ENCODE data around the gene SPRR5.

Gene SPRR5

GRCh38 chr1:152968248-152968647 is 21.2 kb downstream of the SPRR5 start:
- H3K9me3 ChIP-seq (ENCODE audit: control insufficient read depth, low read depth, low read length) = peaks cover 2% of the 10 kb centered on the region
- H3K36me3 ChIP-seq (ENCODE audit: control insufficient read depth, low read depth, low read length) = no peaks in the 10 kb centered on the region
- H3K9ac ChIP-seq (ENCODE audit: low read length) = no peak overlapping the region
- H3K4me3 ChIP-seq (ENCODE audit: low read length) = no peak overlapping the region
- H3K27ac ChIP-seq (ENCODE audit: low read length) = no peak overlapping the region
- no peaks in the 10 kb centered on the region for H3K4me1 ChIP-seq (ENCODE audit: control insufficient read depth, low read depth, low read length)
- H3K27me3 ChIP-seq (ENCODE audit: control insufficient read depth, insufficient read depth, low read length) = no peaks in the 10 kb centered on the region

GRCh38 chr1:152969036-152969435 is 22.0 kb downstream of the SPRR5 start:
- Histone ChIP-seq H3K4me3 (ENCODE audit: low read length) (no peak overlapping the region), H3K9ac (ENCODE audit: low read length) (no peak overlapping the region), H3K4me1 (ENCODE audit: control insufficient read depth, low read depth, low read length) (no peaks in the 10 kb centered on the region), H3K9me3 (ENCODE audit: control insufficient read depth, low read depth, low read length) (peaks cover 2% of the 10 kb centered on the region), H3K27me3 (ENCODE audit: control insufficient read depth, insufficient read depth, low read length) (no peaks in the 10 kb centered on the region), H3K36me3 (ENCODE audit: control insufficient read depth, low read depth, low read length) (no peaks in the 10 kb centered on the region), H3K27ac (ENCODE audit: low read length) (no peak overlapping the region)

GRCh38 chr1:152970495-152970894 is 23.5 kb downstream of the SPRR5 start, which contains the start of gene SPRR4:
Gene SPRR4 (plus strand): TSS chr1:152970648. CDS start chr1:152971891, 1,243 bp downstream.
- no peak within 1 kb of the TSS for H3K27ac ChIP-seq (ENCODE audit: low read length)
- no peak within 1 kb of the TSS for H3K4me3 ChIP-seq (ENCODE audit: low read length)
- H3K36me3 ChIP-seq (ENCODE audit: control insufficient read depth, low read depth, low read length) = no peaks in the 10 kb centered on the region
- peaks cover 2% of the 10 kb centered on the region for H3K9me3 ChIP-seq (ENCODE audit: control insufficient read depth, low read depth, low read length)
- H3K4me1 ChIP-seq (ENCODE audit: control insufficient read depth, low read depth, low read length) = no peaks in the 10 kb centered on the region
- no peak within 1 kb of the TSS for H3K9ac ChIP-seq (ENCODE audit: low read length)
- H3K27me3 ChIP-seq (ENCODE audit: control insufficient read depth, insufficient read depth, low read length) = no peaks in the 10 kb centered on the region

GRCh38 chr1:152972196-152972886 is 25.3 kb downstream of the SPRR5 start:
- no peaks in the 10 kb centered on the region for H3K9me3 ChIP-seq (ENCODE audit: control insufficient read depth, low read depth, low read length)
- no peaks in the 10 kb centered on the region for H3K27me3 ChIP-seq (ENCODE audit: control insufficient read depth, insufficient read depth, low read length)
- no peaks in the 10 kb centered on the region for H3K4me1 ChIP-seq (ENCODE audit: control insufficient read depth, low read depth, low read length)
- no peak overlapping the region for H3K27ac ChIP-seq (ENCODE audit: low read length)
- no peak overlapping the region for H3K4me3 ChIP-seq (ENCODE audit: low read length)
- no peaks in the 10 kb centered on the region for H3K36me3 ChIP-seq (ENCODE audit: control insufficient read depth, low read depth, low read length)
- H3K9ac ChIP-seq (ENCODE audit: low read length) = no peak overlapping the region

GRCh38 chr1:152976688-152977087 is 29.7 kb downstream of the SPRR5 start:
- Histone ChIP-seq H3K9me3 (ENCODE audit: control insufficient read depth, low read depth, low read length) (no peaks in the 10 kb centered on the region), H3K4me3 (ENCODE audit: low read length) (no peak overlapping the region), H3K36me3 (ENCODE audit: control insufficient read depth, low read depth, low read length) (no peaks in the 10 kb centered on the region), H3K9ac (ENCODE audit: low read length) (no peak overlapping the region), H3K27ac (ENCODE audit: low read length) (no peak overlapping the region), H3K4me1 (ENCODE audit: control insufficient read depth, low read depth, low read length) (no peaks in the 10 kb centered on the region), H3K27me3 (ENCODE audit: control insufficient read depth, insufficient read depth, low read length) (no peaks in the 10 kb centered on the region)

- H3K27me3 ChIP-seq (ENCODE audit: control insufficient read depth, insufficient read depth, low read length) = no peaks in the 10 kb centered on the region
- H3K27ac ChIP-seq (ENCODE audit: low read length) = no peak overlapping the region
- no peak overlapping the region for H3K9ac ChIP-seq (ENCODE audit: low read length)
- H3K36me3 ChIP-seq (ENCODE audit: control insufficient read depth, low read depth, low read length) = no peaks in the 10 kb centered on the region
- no peaks in the 10 kb centered on the region for H3K4me1 ChIP-seq (ENCODE audit: control insufficient read depth, low read depth, low read length)
- no peak overlapping the region for H3K4me3 ChIP-seq (ENCODE audit: low read length)
- no peaks in the 10 kb centered on the region for H3K9me3 ChIP-seq (ENCODE audit: control insufficient read depth, low read depth, low read length)
These were observed 30.6 kb downstream of the SPRR5 start for GRCh38 chr1:152977614-152978013.

GRCh38 chr1:152980676-152981075 is 33.7 kb downstream of the SPRR5 start:
- Histone ChIP-seq H3K27ac (ENCODE audit: low read length) (no peak overlapping the region), H3K36me3 (ENCODE audit: control insufficient read depth, low read depth, low read length) (no peaks in the 10 kb centered on the region), H3K9me3 (ENCODE audit: control insufficient read depth, low read depth, low read length) (no peaks in the 10 kb centered on the region), H3K4me3 (ENCODE audit: low read length) (no peak overlapping the region), H3K9ac (ENCODE audit: low read length) (no peak overlapping the region), H3K27me3 (ENCODE audit: control insufficient read depth, insufficient read depth, low read length) (no peaks in the 10 kb centered on the region), H3K4me1 (ENCODE audit: control insufficient read depth, low read depth, low read length) (no peaks in the 10 kb centered on the region)

- no peaks in the 10 kb centered on the region for H3K9me3 ChIP-seq (ENCODE audit: control insufficient read depth, low read depth, low read length)
These were observed 34.3 kb downstream of the SPRR5 start for GRCh38 chr1:152981146-152981871.

GRCh38 chr1:152982076-152982475 is 35.1 kb downstream of the SPRR5 start:
- Histone ChIP-seq H3K27ac (ENCODE audit: low read length) (no peak overlapping the region), H3K27me3 (ENCODE audit: control insufficient read depth, insufficient read depth, low read length) (no peaks in the 10 kb centered on the region), H3K9ac (ENCODE audit: low read length) (no peak overlapping the region), H3K4me3 (ENCODE audit: low read length) (no peak overlapping the region), H3K4me1 (ENCODE audit: control insufficient read depth, low read depth, low read length) (no peaks in the 10 kb centered on the region), H3K9me3 (ENCODE audit: control insufficient read depth, low read depth, low read length) (no peaks in the 10 kb centered on the region), H3K36me3 (ENCODE audit: control insufficient read depth, low read depth, low read length) (no peaks in the 10 kb centered on the region)

More at GRCh38 chr1:152981146-152981871, 34.3 kb downstream of the SPRR5 start:
- Histone ChIP-seq H3K27me3 (ENCODE audit: control insufficient read depth, insufficient read depth, low read length) (no peaks in the 10 kb centered on the region), H3K4me1 (ENCODE audit: control insufficient read depth, low read depth, low read length) (no peaks in the 10 kb centered on the region), H3K9ac (ENCODE audit: low read length) (no peak overlapping the region), H3K4me3 (ENCODE audit: low read length) (no peak overlapping the region), H3K27ac (ENCODE audit: low read length) (no peak overlapping the region), H3K36me3 (ENCODE audit: control insufficient read depth, low read depth, low read length) (no peaks in the 10 kb centered on the region)

- Histone ChIP-seq H3K4me3 (ENCODE audit: low read length) (no peak overlapping the region), H3K27me3 (ENCODE audit: control insufficient read depth, insufficient read depth, low read length) (no peaks in the 10 kb centered on the region), H3K9ac (ENCODE audit: low read length) (no peak overlapping the region), H3K27ac (ENCODE audit: low read length) (no peak overlapping the region), H3K9me3 (ENCODE audit: control insufficient read depth, low read depth, low read length) (no peaks in the 10 kb centered on the region), H3K36me3 (ENCODE audit: control insufficient read depth, low read depth, low read length) (no peaks in the 10 kb centered on the region), H3K4me1 (ENCODE audit: control insufficient read depth, low read depth, low read length) (no peaks in the 10 kb centered on the region)
These were observed 36.2 kb downstream of the SPRR5 start for GRCh38 chr1:152983234-152983633.

GRCh38 chr1:152983743-152984142 is 36.7 kb downstream of the SPRR5 start, which contains the start of gene SPRR1A:
Gene SPRR1A (plus strand): TSS chr1:152984081. CDS start chr1:152985231, 1,150 bp downstream.
- H3K27me3 ChIP-seq (ENCODE audit: control insufficient read depth, insufficient read depth, low read length) = no peaks in the 10 kb centered on the region
- no peaks in the 10 kb centered on the region for H3K9me3 ChIP-seq (ENCODE audit: control insufficient read depth, low read depth, low read length)
- no peak within 1 kb of the TSS for H3K27ac ChIP-seq (ENCODE audit: low read length)
- no peak within 1 kb of the TSS for H3K4me3 ChIP-seq (ENCODE audit: low read length)
- H3K9ac ChIP-seq (ENCODE audit: low read length) = no peak within 1 kb of the TSS
- H3K36me3 ChIP-seq (ENCODE audit: control insufficient read depth, low read depth, low read length) = no peaks in the 10 kb centered on the region
- no peaks in the 10 kb centered on the region for H3K4me1 ChIP-seq (ENCODE audit: control insufficient read depth, low read depth, low read length)

GRCh38 chr1:152986578-152986977 is 39.6 kb downstream of the SPRR5 start:
- H3K4me1 ChIP-seq (ENCODE audit: control insufficient read depth, low read depth, low read length) = no peaks in the 10 kb centered on the region
- no peaks in the 10 kb centered on the region for H3K36me3 ChIP-seq (ENCODE audit: control insufficient read depth, low read depth, low read length)
- H3K27ac ChIP-seq (ENCODE audit: low read length) = no peak overlapping the region
- no peak overlapping the region for H3K4me3 ChIP-seq (ENCODE audit: low read length)
- H3K9ac ChIP-seq (ENCODE audit: low read length) = no peak overlapping the region
- no peaks in the 10 kb centered on the region for H3K27me3 ChIP-seq (ENCODE audit: control insufficient read depth, insufficient read depth, low read length)
- H3K9me3 ChIP-seq (ENCODE audit: control insufficient read depth, low read depth, low read length) = no peaks in the 10 kb centered on the region
